HepG2 (cell line): ENCODE measurements around the gene PDS5B. TPM values are rescaled to one million over a fixed set of nuclear protein-coding genes. Genes with fewer than 3 reads are reported as not detected.

ENCODE experiments used
- ATAC-seq: fragments of 200-7000 bp; cut with Tn5 transposase; 3 replicates; pipeline ENCODE4 v1.9.1; 2020; ENCODE audit warnings: mild to moderate bottlenecking, moderate library complexity
- BruUV-seq: library from RNA; stranded (reverse); fragments of 400-500 nt; replicated peaks from 2 replicates; lab custom pipeline; 2021; lab: Mats Ljungman, UMichigan
- CTCF ChIA-PET: fragments of 300-600 bp; formaldehyde crosslinking; extraction: SDS; loops from one replicate; lab custom pipeline; 2021; ENCODE audit warnings: low total read pairs, inconsistent platforms, low intra/inter-chr PET ratio; lab: Yijun Ruan, JAX
- POLR2A ChIA-PET: fragments of 350-600 bp; sonication (Branson Sonifier 250); formaldehyde crosslinking; loops from one replicate; lab custom pipeline; 2020; ENCODE audit warnings: antibody characterized with exemption, inconsistent platforms; lab: Yijun Ruan, JAX
- DNase-seq: peaks from one replicate; pipeline ENCODE4 v3.0.0-alpha.2; 2015; ENCODE audit warnings: low spot score
- FAIRE-seq: peaks from 3 replicates; lab custom pipeline; 2011; peaks lifted over from hg19 to GRCh38; lab: Jason Lieb, UNC
- H2AFZ ChIP-seq: one replicate; pipeline ENCODE4 v1.6.1; 2011; ENCODE audit warnings: low read length, inconsistent platforms
- H3K27ac ChIP-seq: fragments of 300-600 bp; 3 replicates; pipeline ENCODE4 v1.8.0; 2011; ENCODE audit warnings: mixed run types, mild to moderate bottlenecking, mixed read lengths, low read length, inconsistent platforms; ENCODE audit not compliant: insufficient read depth; ENCODE audit errors: extremely low read length
- H3K27me3 ChIP-seq, 2 experiments: fragments of 200-600 bp in 1 of 2; 2 replicates in 1 of 2; 3 replicates in 1 of 2; pipeline versions ENCODE4 v1.6.0 to v1.8.0; 2011; ENCODE audit warnings: low read length in 2 of 2, mild to moderate bottlenecking in 2 of 2, moderate library complexity in 2 of 2, inconsistent platforms in 1 of 2; ENCODE audit not compliant: insufficient read depth in 2 of 2, control insufficient read depth in 1 of 2
- H3K36me3 ChIP-seq, 2 experiments: fragments of 200-600 bp in 1 of 2; replicated peaks in 1 of 2; 2 replicates in 1 of 2; 3 replicates in 1 of 2; pipeline versions ENCODE4 v1.5.1 to v1.8.0; 2011; ENCODE audit warnings: low read length in 2 of 2, inconsistent platforms in 1 of 2; ENCODE audit not compliant: insufficient read depth in 2 of 2, control insufficient read depth in 1 of 2
- H3K4me1 ChIP-seq: 2 replicates; pipeline ENCODE4 v1.5.1; 2012; ENCODE audit warnings: low read length, inconsistent platforms; ENCODE audit not compliant: insufficient read depth
- H3K4me2 ChIP-seq: 2 replicates; pipeline ENCODE4 v1.6.0; 2011; ENCODE audit warnings: low read depth, low read length, inconsistent platforms
- H3K4me3 ChIP-seq, 3 experiments: fragments of 200-600 bp in 1 of 3; sonication (generic), shearing (Covaris generic) in 1 of 3; replicated peaks in 1 of 3; 2 replicates each; pipeline ENCODE4 v1.5.1; 2011 to 2016; ENCODE audit warnings: low read length in 3 of 3, inconsistent platforms in 2 of 3, low read depth in 2 of 3, mild to moderate bottlenecking in 2 of 3, control low read depth in 1 of 3, mixed read lengths in 1 of 3; ENCODE audit not compliant: insufficient read depth in 1 of 3
- H3K79me2 ChIP-seq: one replicate; pipeline ENCODE4 v1.6.1; 2011; ENCODE audit warnings: low read length, inconsistent platforms; ENCODE audit not compliant: insufficient read depth
- H3K9ac ChIP-seq: 2 replicates; pipeline ENCODE4 v1.6.0; 2011; ENCODE audit warnings: mild to moderate bottlenecking, low read depth, low read length, inconsistent platforms; ENCODE audit not compliant: insufficient read depth
- H3K9me3 ChIP-seq: 2 replicates; pipeline ENCODE4 v1.5.1; 2012; ENCODE audit warnings: mild to moderate bottlenecking, low read length
- H4K20me1 ChIP-seq: 2 replicates; pipeline ENCODE4 v1.6.0; 2011; ENCODE audit warnings: inconsistent platforms, mild to moderate bottlenecking, low read length, moderate library complexity; ENCODE audit not compliant: insufficient read depth
- CENPX ChIP-seq: sonication (generic); formaldehyde crosslinking; IDR thresholded peaks from 2 replicates; pipeline ENCODE4 v1.9.0; 2021; ENCODE audit warnings: mild to moderate bottlenecking, missing genetic modification reagents, moderate library complexity
- GATAD1 ChIP-seq: IDR thresholded peaks from 2 replicates; pipeline ENCODE4 v1.6.1; 2016; ENCODE audit warnings: missing genetic modification reagents, missing compliant biosample characterization
- JARID2 ChIP-seq: sonication (generic); formaldehyde crosslinking; IDR thresholded peaks from 2 replicates; pipeline ENCODE4 v1.8.1; 2023; ENCODE audit warnings: missing genetic modification reagents, inconsistent platforms; ENCODE audit not compliant: insufficient replicate concordance
- JUN ChIP-seq: sonication (generic); formaldehyde crosslinking; IDR thresholded peaks from 2 replicates; pipeline ENCODE4 v1.4.0; 2020; ENCODE audit warnings: mild to moderate bottlenecking, missing genetic modification reagents
- NFIC ChIP-seq: IDR thresholded peaks from 2 replicates; pipeline ENCODE4 v1.6.1; 2012; ENCODE audit warnings: mild to moderate bottlenecking, low read length, inconsistent platforms
- PAF1 ChIP-seq: IDR thresholded peaks from 2 replicates; pipeline ENCODE4 v1.6.1; 2016; ENCODE audit warnings: missing genetic modification reagents, missing compliant biosample characterization
- PBX3 ChIP-seq: sonication (generic); formaldehyde crosslinking; IDR thresholded peaks from 2 replicates; pipeline ENCODE4 v1.8.1; 2023; ENCODE audit warnings: missing genetic modification reagents, inconsistent platforms, borderline replicate concordance
- REL ChIP-seq: sonication (generic); formaldehyde crosslinking; conservative IDR thresholded peaks from 2 replicates; pipeline ENCODE4 v1.8.0; 2022; ENCODE audit warnings: mild to moderate bottlenecking, missing genetic modification reagents, moderate library complexity
- SALL1 ChIP-seq: sonication (generic); formaldehyde crosslinking; IDR thresholded peaks from 2 replicates; pipeline ENCODE4 v1.8.0; 2022; ENCODE audit warnings: mild to moderate bottlenecking, missing genetic modification reagents
- TEF ChIP-seq: sonication (generic); formaldehyde crosslinking; IDR thresholded peaks from 2 replicates; pipeline ENCODE4 v1.5.0; 2020; ENCODE audit warnings: missing genetic modification reagents
- ZNF253 ChIP-seq: sonication (generic); formaldehyde crosslinking; IDR thresholded peaks from 2 replicates; pipeline ENCODE4 v1.8.0; 2022; ENCODE audit warnings: mild to moderate bottlenecking, missing genetic modification reagents, borderline replicate concordance
- ZNF75D ChIP-seq: sonication (generic); formaldehyde crosslinking; IDR thresholded peaks from 2 replicates; pipeline ENCODE4 v1.8.1; 2023; ENCODE audit warnings: missing genetic modification reagents, mild to moderate bottlenecking, borderline replicate concordance
- WGBS: methylation state at CpG from one replicate; pipeline ENCODE4 v1.1.6; 2017; ENCODE audit warnings: low lambda C conversion rate; 5-methylcytosine and 5-hydroxymethylcytosine counted together
- in situ Hi-C: cut with HindIII; loops from 2 replicates; pipeline ENCODE4 v1.10.0; 2017; ENCODE audit warnings: low pct_unique_long_range_greater_than_20kb; ENCODE audit not compliant: extremely low pct_ligation_motif_present
- intact Hi-C: fragments of 100-400 bp; cut with micrococcal nuclease; formaldehyde crosslinking; loops from one replicate; pipeline ENCODE4 v1.10.0; 2022; ENCODE audit not compliant: unreplicated experiment
- polyA plus RNA-seq, 8 experiments: library from polyadenylated mRNA; depleted of rRNA in 3 of 8; stranded (reverse) in 7 of 8; unstranded in 1 of 8; fragments of >200 nt; fragmentation: Illumina TruSeq in 4 of 8; extraction: Trizol in 4 of 8; gene quantifications; 2 replicates each; pipeline versions ENCODE4 v1.2.1 to v1.2.3, GENCODE V29; 2011 to 2016; ENCODE audit warnings: low read depth in 4 of 8, missing spikeins in 1 of 8, mixed read lengths in 1 of 8; ENCODE audit not compliant: insufficient read depth in 1 of 8
- total RNA-seq, 5 experiments: library from RNA; depleted of rRNA; stranded (reverse); fragments of >200 nt; fragmentation: Illumina TruSeq; extraction: Trizol; gene quantifications; 2 replicates each; pipeline ENCODE4 v1.2.3, GENCODE V29; 2016; ENCODE audit warnings: low read depth in 1 of 5
- TF ChIP-seq, protein P1 (sequence below): sonication (generic); formaldehyde crosslinking; conservative IDR thresholded peaks from 2 replicates; pipeline ENCODE4 v1.4.0; 2020; ENCODE audit warnings: mild to moderate bottlenecking, missing genetic modification reagents, moderate library complexity

Gene PDS5B
- total and polyA plus RNA-seq, 2 of the 13 experiments (the other 11 are each of a cell fraction or from before 2014, with no cell fraction given): 5.8 to 24.6 TPM

GRCh38 chr13:32802159-32802558, 215.9 kb downstream of the PDS5B start:
- no TSS peak for BruUV-seq
- CTCF ChIA-PET: no interaction called here

More at GRCh38 chr13:32802159-32802558, 215.9 kb downstream of the PDS5B start:
- no peak overlapping the region for H3K4me2 ChIP-seq
- H3K79me2 ChIP-seq: no peaks in the 10 kb centered on the region
- no peak overlapping the region for H3K9ac ChIP-seq
- FAIRE-seq (no peak), DNase-seq (no peak), ATAC-seq (no peak)
- no peaks in the 10 kb centered on the region for H3K36me3 ChIP-seq
- TF ChIP-seq SALL1: no peak
- TF ChIP-seq PAF1: no peak
- TF ChIP-seq GATAD1: no peak
- TF ChIP-seq, protein P1, sequence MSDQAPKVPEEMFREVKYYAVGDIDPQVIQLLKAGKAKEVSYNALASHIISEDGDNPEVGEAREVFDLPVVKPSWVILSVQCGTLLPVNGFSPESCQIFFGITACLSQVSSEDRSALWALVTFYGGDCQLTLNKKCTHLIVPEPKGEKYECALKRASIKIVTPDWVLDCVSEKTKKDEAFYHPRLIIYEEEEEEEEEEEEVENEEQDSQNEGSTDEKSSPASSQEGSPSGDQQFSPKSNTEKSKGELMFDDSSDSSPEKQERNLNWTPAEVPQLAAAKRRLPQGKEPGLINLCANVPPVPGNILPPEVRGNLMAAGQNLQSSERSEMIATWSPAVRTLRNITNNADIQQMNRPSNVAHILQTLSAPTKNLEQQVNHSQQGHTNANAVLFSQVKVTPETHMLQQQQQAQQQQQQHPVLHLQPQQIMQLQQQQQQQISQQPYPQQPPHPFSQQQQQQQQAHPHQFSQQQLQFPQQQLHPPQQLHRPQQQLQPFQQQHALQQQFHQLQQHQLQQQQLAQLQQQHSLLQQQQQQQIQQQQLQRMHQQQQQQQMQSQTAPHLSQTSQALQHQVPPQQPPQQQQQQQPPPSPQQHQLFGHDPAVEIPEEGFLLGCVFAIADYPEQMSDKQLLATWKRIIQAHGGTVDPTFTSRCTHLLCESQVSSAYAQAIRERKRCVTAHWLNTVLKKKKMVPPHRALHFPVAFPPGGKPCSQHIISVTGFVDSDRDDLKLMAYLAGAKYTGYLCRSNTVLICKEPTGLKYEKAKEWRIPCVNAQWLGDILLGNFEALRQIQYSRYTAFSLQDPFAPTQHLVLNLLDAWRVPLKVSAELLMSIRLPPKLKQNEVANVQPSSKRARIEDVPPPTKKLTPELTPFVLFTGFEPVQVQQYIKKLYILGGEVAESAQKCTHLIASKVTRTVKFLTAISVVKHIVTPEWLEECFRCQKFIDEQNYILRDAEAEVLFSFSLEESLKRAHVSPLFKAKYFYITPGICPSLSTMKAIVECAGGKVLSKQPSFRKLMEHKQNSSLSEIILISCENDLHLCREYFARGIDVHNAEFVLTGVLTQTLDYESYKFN: no peak
- no peak for TF ChIP-seq NFIC
- TF ChIP-seq PBX3: no peak
- TF ChIP-seq REL (CRISPR knock-in tag): no peak
- no peak for TF ChIP-seq ZNF253 (CRISPR knock-in tag)
- no peak for TF ChIP-seq CENPX (CRISPR knock-in tag)
- TF ChIP-seq TEF (CRISPR knock-in tag): no peak
- TF ChIP-seq ZNF75D (CRISPR knock-in tag): no peak
- no peak for TF ChIP-seq JUN (CRISPR knock-in tag)
- TF ChIP-seq JARID2 (CRISPR knock-in tag): no peak
- intact Hi-C loops (no loop called here), in situ Hi-C loops (no loop called here)
- no peaks in the 10 kb centered on the region for H4K20me1 ChIP-seq
- no peak overlapping the region for H2AFZ ChIP-seq
- no peaks in the 10 kb centered on the region for H3K4me1 ChIP-seq
- H3K4me3 ChIP-seq: no peak overlapping the region
- H3K27me3 ChIP-seq: peaks cover 0 to 11% of the 10 kb centered on the region in 2 experiments; a peak in 1 of 5 replicates
- WGBS: 62% methylated on average over 3 of the region's 3 CpGs
- no peaks in the 10 kb centered on the region for H3K9me3 ChIP-seq
- POLR2A ChIA-PET: no interaction called here
- H3K27ac ChIP-seq: no peak overlapping the region
